Activated naive CD8-positive, alpha-beta T cell (primary cell): Measurements from ENCODE around the gene GPS1.

Source experiments
- H3K27ac Mint-ChIP-seq: one replicate; pipeline ENCODE4 v1.8.0; 2021; ENCODE audit warnings: mixed read lengths
- H3K27me3 Mint-ChIP-seq: one replicate; pipeline ENCODE4 v1.8.0; 2021; ENCODE audit warnings: mixed read lengths
- H3K36me3 Mint-ChIP-seq: one replicate; pipeline ENCODE4 v1.8.0; 2021; ENCODE audit warnings: mixed read lengths
- H3K4me1 Mint-ChIP-seq: one replicate; pipeline ENCODE4 v1.8.0; 2021; ENCODE audit warnings: low read depth, mixed read lengths
- H3K4me3 Mint-ChIP-seq: one replicate; pipeline ENCODE4 v1.8.0; 2021; ENCODE audit warnings: mild to moderate bottlenecking, mixed read lengths
- H3K9me3 Mint-ChIP-seq: one replicate; pipeline ENCODE4 v1.8.0; 2021; ENCODE audit warnings: low read depth, mixed read lengths

GPS1 gene

GRCh38 chr17:82062076-82062983 is 10.6 kb downstream of the GPS1 start:
- Mint-ChIP-seq H3K36me3 (no peaks in the 10 kb centered on the region), H3K27ac (peak overlapping the region; percentile 10), H3K4me3 (no peak overlapping the region), H3K27me3 (no peaks in the 10 kb centered on the region), H3K4me1 (peaks cover 8% of the 10 kb centered on the region), H3K9me3 (no peaks in the 10 kb centered on the region)

DNA sequence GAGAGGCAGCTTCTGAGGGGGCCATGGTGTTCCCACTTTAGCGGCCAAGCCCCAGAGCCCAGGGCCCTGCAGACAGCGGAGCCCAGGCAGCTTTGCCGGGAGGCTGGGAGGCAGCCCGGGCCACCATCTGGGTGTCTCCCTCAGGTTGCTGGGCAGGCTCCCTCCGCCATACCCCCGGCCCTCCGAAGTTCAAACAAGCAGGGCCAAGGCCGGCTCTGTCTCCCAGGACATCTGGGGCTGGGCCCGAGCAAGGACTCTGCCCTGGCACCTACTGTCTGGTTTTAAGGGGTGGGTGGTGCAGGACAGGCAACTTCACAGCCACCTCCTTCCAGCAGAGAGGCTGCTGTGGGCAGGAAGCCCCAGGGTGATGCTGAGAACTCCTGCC is 11.3 kb downstream of the GPS1 start:
- Mint-ChIP-seq H3K4me3 (no peak overlapping the region), H3K36me3 (no peaks in the 10 kb centered on the region), H3K27ac (no peak overlapping the region)

GRCh38 chr17:82063424-82064415 is 12.0 kb downstream of the GPS1 start:
- Mint-ChIP-seq H3K27me3 (no peaks in the 10 kb centered on the region), H3K27ac (peak overlapping the region; percentile 58), H3K36me3 (no peaks in the 10 kb centered on the region), H3K4me3 (peak overlapping the region; percentile 72), H3K4me1 (peaks cover 8% of the 10 kb centered on the region), H3K9me3 (no peaks in the 10 kb centered on the region)

More for the DNA sequence above, 11.3 kb downstream of the GPS1 start:
- Mint-ChIP-seq H3K9me3 (no peaks in the 10 kb centered on the region), H3K27me3 (no peaks in the 10 kb centered on the region), H3K4me1 (peaks cover 8% of the 10 kb centered on the region)

DNA sequence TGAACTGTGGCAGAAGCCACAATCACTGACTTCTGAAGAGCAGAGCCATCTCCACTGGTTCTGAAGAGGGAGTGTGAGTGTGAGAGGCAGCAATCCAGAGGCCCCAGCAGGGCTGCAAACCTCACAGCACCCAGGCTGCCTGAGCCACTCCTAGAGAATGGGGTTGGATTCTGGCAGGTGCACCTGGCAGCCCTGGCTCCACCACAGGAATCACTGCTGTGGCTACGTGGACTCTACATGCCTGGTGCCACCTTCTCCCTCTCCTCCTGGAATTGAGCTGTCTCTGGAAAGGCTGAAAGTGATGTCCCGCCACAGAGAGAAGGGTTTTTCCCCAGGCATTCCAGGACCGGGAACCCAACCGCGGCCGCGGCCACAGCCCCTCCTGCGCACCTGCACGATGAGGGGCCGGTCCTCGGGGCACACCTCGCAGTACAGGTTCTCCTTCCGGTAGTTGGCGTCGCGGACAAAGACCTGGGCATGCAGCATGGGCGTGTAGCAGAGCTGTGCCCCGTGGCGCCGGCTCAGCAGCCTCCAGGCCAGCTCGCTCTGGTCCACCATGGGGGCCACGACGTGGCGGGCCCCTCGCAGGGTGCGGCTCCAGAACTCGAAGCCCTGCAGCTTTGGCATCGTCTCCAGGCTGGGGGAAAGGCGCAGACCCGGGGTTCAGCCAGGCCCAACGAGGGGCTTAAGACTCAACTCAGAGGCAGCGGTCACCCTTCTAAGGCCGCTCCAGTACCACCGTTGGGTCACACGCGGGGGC is 12.9 kb downstream of the GPS1 start:
- H3K27me3 Mint-ChIP-seq, result no peaks in the 10 kb centered on the region
- H3K4me1 Mint-ChIP-seq, result peaks cover 8% of the 10 kb centered on the region
- H3K9me3 Mint-ChIP-seq, result no peaks in the 10 kb centered on the region
- peak overlapping the region; percentile 72 for H3K4me3 Mint-ChIP-seq
- no peaks in the 10 kb centered on the region for H3K36me3 Mint-ChIP-seq
- peak overlapping the region; percentile 58 for H3K27ac Mint-ChIP-seq

DNA sequence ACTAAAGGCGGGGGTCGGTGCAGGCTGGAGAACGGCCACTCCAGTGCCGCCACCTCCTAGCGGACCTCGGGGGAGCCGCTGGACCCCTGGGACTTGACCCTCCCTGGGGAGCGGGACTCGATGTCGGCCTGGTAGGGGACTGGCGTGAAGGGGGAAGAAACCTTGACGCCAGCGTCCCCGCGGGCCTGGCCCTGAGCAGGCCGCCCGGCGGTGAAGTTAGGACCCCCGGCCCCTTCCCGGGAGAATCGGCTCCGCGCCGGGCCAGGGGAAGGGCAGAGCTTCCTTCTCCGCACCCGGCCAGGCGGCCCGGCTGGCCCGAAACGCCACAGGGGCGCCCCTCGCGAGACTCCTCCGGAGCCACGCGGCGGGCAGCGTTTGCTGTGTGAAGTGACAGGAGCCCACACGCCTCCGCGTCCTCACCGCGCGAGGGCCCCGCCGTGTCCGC is 13.5 kb downstream of the GPS1 start:
- H3K9me3 Mint-ChIP-seq, result no peaks in the 10 kb centered on the region
- peak overlapping the region; percentile 58 for H3K27ac Mint-ChIP-seq
- no peaks in the 10 kb centered on the region for H3K27me3 Mint-ChIP-seq
- H3K4me3 Mint-ChIP-seq, result peak overlapping the region; percentile 72
- H3K4me1 Mint-ChIP-seq, result peaks cover 8% of the 10 kb centered on the region
- H3K36me3 Mint-ChIP-seq, result no peaks in the 10 kb centered on the region

DNA sequence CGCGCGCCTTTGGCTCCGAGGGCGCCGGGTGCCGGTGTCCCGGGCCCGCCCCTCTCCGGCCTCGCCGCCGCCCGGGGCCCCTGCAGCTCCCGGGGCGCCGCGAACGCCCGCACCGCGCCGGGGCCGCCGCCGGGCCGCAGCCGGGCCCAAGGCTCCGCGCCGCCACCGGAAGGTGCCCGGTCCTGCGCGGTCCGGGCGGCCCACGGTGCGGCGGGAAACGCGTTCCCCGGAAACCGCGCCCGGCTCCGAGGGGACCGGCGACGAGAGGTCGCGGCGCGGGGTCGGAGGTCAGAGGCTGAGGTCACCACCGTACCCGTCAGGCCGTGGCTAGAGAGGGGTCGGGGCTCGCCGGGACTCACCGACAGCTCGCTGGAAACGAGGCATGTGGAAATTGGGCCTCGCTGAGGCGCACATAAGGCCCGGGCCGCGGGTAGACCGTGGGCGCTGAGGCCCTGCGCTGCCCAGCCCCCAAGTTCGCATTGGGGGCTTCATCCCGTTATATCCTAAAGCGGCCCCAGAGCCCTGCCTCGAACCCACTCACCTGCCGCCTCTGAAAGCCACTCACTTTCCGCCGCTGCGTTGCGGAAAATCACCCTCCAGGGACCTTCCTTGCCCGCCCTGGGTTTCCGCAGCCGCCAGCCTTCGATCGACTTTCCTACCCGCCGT is 14.1 kb downstream of the GPS1 start, which contains the start of gene DUS1L:
DUS1L (minus strand) TSS at position 167 of the 666 bp plus-strand sequence. CDS start 745 bp downstream, outside the sequence.
- no peaks in the 10 kb centered on the region for H3K9me3 Mint-ChIP-seq
- H3K27ac Mint-ChIP-seq, result peak within 1 kb of the TSS; percentile 88
- no peaks in the 10 kb centered on the region for H3K36me3 Mint-ChIP-seq
- H3K4me1 Mint-ChIP-seq, result peaks cover 8% of the 10 kb centered on the region
- H3K4me3 Mint-ChIP-seq, result peak within 1 kb of the TSS; percentile 87
- H3K27me3 Mint-ChIP-seq, result no peaks in the 10 kb centered on the region

DNA sequence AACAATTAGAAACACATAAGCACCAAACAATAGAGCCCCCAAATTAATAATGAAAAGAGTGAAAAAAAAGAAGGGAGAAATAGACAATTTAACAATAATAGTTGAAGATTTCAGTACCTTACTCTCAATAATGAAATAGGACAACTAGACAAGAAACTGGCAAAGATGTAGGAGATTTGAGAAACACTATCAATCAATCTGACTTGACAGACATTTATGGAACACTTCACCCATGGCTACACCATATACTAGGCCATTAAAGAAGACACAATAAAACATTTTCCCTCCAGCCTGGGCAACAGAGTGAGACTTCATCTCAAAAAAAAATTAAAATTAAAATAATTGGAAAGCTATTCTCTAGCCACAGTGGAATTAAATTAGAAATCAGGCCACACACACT is 18.9 kb downstream of the GPS1 start:
- Mint-ChIP-seq H3K9me3 (no peaks in the 10 kb centered on the region), H3K4me3 (no peak overlapping the region), H3K27me3 (no peaks in the 10 kb centered on the region), H3K36me3 (no peaks in the 10 kb centered on the region), H3K4me1 (peaks cover 4% of the 10 kb centered on the region), H3K27ac (no peak overlapping the region)

GRCh38 chr17:82072827-82073226 is 21.1 kb downstream of the GPS1 start:
- Mint-ChIP-seq H3K27ac (no peak overlapping the region), H3K9me3 (no peaks in the 10 kb centered on the region), H3K27me3 (no peaks in the 10 kb centered on the region), H3K36me3 (no peaks in the 10 kb centered on the region), H3K4me1 (no peaks in the 10 kb centered on the region), H3K4me3 (no peak overlapping the region)

GRCh38 chr17:82073446-82073845 is 21.7 kb downstream of the GPS1 start:
- Mint-ChIP-seq H3K27me3 (no peaks in the 10 kb centered on the region), H3K4me1 (no peaks in the 10 kb centered on the region), H3K9me3 (no peaks in the 10 kb centered on the region), H3K27ac (no peak overlapping the region), H3K36me3 (peaks cover 2% of the 10 kb centered on the region), H3K4me3 (no peak overlapping the region)

- Mint-ChIP-seq H3K9me3 (no peaks in the 10 kb centered on the region), H3K36me3 (peaks cover 2% of the 10 kb centered on the region), H3K27ac (no peak overlapping the region), H3K4me3 (no peak overlapping the region), H3K27me3 (no peaks in the 10 kb centered on the region), H3K4me1 (no peaks in the 10 kb centered on the region)
Observed at GRCh38 chr17:82076018-82076784, 24.5 kb downstream of the GPS1 start.

DNA sequence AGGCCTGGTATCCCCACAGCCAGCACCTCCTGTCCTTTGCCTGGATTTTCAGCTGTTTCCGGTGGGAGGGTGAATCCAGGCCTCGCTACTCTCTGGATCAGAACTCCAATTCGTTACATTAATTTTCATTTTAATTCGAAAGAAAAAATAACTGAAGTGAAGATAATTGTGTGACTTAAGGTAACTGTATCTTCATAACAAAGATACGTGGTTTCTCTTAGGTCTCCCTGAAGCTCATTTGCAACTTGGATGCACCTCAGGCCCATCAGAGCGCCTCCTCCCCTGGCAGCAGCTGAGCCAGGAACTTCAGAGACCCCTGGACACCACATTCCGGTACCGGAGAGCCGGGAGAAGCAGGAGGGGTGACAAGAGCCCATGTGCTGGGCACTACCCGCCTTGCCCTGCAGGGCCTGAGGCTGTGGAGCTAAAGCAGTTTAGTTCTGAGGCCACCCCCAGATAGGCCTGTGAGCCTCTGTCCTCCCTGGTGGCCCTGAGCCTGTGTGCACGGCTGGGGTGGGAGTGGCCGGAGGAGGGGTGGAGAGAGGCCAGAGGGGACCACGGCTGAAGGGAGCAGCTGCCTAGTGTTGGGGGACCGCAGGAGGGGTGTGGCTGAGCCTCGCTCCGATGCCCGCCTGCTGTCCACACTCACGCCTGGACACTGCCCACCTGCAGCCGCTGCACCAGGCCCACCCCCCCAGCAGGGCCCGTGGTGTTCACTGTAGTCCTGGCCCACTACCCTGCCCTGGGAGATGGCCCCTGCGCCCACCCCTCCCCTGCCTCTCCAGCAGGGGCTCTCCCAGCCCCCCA is 25.3 kb downstream of the GPS1 start:
- H3K27ac Mint-ChIP-seq, result no peak overlapping the region
- H3K9me3 Mint-ChIP-seq, result no peaks in the 10 kb centered on the region
- no peaks in the 10 kb centered on the region for H3K27me3 Mint-ChIP-seq
- H3K4me3 Mint-ChIP-seq, result no peak overlapping the region
- peaks cover 2% of the 10 kb centered on the region for H3K36me3 Mint-ChIP-seq
- H3K4me1 Mint-ChIP-seq, result no peaks in the 10 kb centered on the region

DNA sequence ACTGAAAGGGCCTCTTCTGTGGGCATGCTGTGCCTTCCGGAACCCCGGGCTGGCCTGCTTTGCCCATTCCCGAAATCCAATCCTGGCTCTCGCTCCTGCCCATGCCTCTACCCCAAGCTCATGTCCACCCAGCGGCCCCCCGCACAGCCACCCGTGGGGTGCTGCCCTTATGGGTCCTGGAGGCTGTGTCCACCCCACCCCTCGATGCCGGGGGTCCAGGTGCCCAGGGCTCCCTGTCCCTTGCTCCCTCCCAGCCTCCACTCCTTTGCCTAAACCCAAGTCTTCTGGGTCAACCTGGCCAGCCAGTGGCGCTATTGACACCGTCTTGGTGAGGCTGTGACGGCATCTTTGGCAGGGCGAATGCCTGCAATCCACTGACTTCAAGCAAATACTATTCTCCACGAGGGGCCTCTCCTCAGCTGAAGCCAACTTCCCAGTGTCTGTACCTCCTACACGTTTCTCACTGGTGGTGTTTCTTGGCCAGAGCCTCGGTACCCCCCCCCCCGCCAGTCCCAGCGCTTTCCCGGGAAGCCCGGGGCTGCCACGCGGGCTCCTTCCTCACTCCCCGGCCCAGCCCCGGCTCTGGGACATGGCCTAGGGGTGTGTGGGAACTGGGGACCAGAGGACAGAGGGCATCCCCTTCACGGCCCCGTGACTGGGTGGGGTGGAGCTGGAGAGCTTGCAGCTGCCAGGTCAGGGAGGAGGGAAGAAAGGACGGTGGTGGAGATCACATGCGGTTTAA is 26.1 kb downstream of the GPS1 start:
- H3K4me3 Mint-ChIP-seq, result no peak overlapping the region
- no peaks in the 10 kb centered on the region for H3K4me1 Mint-ChIP-seq

More for the DNA sequence above, 26.1 kb downstream of the GPS1 start:
- Mint-ChIP-seq H3K9me3 (no peaks in the 10 kb centered on the region), H3K36me3 (peaks cover 2% of the 10 kb centered on the region), H3K27me3 (no peaks in the 10 kb centered on the region), H3K27ac (no peak overlapping the region)
